Neural cell (in vitro differentiated cells): ENCODE results near the gene C10orf95.

Experiments used
- EZH2 ChIP-seq: fragments of 200-600, 300-800 bp; shearing (Covaris generic), sonication (generic); IDR thresholded peaks from 2 replicates; pipeline ENCODE4 v1.6.1; 2014; ENCODE audit warnings: antibody characterized with exemption, low read length, borderline replicate concordance, mild to moderate bottlenecking; ENCODE audit not compliant: insufficient read depth, poor library complexity, severe bottlenecking
- POLR2AphosphoS5 ChIP-seq: IDR thresholded peaks from 2 replicates; pipeline ENCODE4 v1.6.1; 2012
- RAD21 ChIP-seq: fragments of 450-650 bp; conservative IDR thresholded peaks from 2 replicates; pipeline ENCODE4 v1.6.1; 2014; ENCODE audit warnings: antibody characterized with exemption, mild to moderate bottlenecking, moderate library complexity
- REST ChIP-seq: IDR thresholded peaks from 2 replicates; pipeline ENCODE4 v1.6.1; 2012; ENCODE audit warnings: borderline replicate concordance
- SMC3 ChIP-seq: fragments of 450-650 bp; conservative IDR thresholded peaks from 2 replicates; pipeline ENCODE4 v1.6.1; 2014; ENCODE audit warnings: antibody characterized with exemption, mild to moderate bottlenecking, moderate library complexity; ENCODE audit not compliant: poor library complexity
- TAF1 ChIP-seq: IDR thresholded peaks from 2 replicates; pipeline ENCODE4 v1.6.1; 2012; ENCODE audit warnings: low read depth
- TF ChIP-seq, protein P1 (sequence below): fragments of 450-650 bp; IDR thresholded peaks from 2 replicates; pipeline ENCODE4 v1.5.1; 2014; ENCODE audit warnings: antibody characterized with exemption, mild to moderate bottlenecking, moderate library complexity; ENCODE audit not compliant: poor library complexity, severe bottlenecking

- TF ChIP-seq POLR2AphosphoS5 (no peak), EZH2 (no peak), TAF1 (no peak), RAD21 (no peak), REST (no peak), SMC3 (no peak)
- TF ChIP-seq, protein P1, sequence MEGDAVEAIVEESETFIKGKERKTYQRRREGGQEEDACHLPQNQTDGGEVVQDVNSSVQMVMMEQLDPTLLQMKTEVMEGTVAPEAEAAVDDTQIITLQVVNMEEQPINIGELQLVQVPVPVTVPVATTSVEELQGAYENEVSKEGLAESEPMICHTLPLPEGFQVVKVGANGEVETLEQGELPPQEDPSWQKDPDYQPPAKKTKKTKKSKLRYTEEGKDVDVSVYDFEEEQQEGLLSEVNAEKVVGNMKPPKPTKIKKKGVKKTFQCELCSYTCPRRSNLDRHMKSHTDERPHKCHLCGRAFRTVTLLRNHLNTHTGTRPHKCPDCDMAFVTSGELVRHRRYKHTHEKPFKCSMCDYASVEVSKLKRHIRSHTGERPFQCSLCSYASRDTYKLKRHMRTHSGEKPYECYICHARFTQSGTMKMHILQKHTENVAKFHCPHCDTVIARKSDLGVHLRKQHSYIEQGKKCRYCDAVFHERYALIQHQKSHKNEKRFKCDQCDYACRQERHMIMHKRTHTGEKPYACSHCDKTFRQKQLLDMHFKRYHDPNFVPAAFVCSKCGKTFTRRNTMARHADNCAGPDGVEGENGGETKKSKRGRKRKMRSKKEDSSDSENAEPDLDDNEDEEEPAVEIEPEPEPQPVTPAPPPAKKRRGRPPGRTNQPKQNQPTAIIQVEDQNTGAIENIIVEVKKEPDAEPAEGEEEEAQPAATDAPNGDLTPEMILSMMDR = no peak
Measured at GRCh38 chr10:102420181-102420713, 31.1 kb downstream of the C10orf95 start.
